K562 (cell line): Measurements from ENCODE around the gene MOXD1. TPM values are rescaled to one million over a fixed set of nuclear protein-coding genes. Genes with fewer than 3 reads are reported as not detected.

Experiments used
- ATAC-seq: fragments of 200-7000 bp; cut with Tn5 transposase; 3 replicates; pipeline ENCODE4 v1.9.1; 2020; ENCODE audit warnings: moderate library complexity
- BruUV-seq: library from RNA; stranded (reverse); fragments of 400-500 nt; replicated peaks from 2 replicates; lab custom pipeline; 2021; lab: Mats Ljungman, UMichigan
- CTCF ChIA-PET: fragments of 300-600 bp; formaldehyde crosslinking; extraction: SDS; loops from one replicate; lab custom pipeline; 2021; ENCODE audit warnings: low intra/inter-chr PET ratio; lab: Yijun Ruan, JAX
- POLR2A ChIA-PET: fragments of 300-600, 350-650 bp; sonication (Branson Sonifier 250); formaldehyde crosslinking; extraction: SDS; loops from one replicate; lab custom pipeline; 2021; ENCODE audit warnings: antibody characterized with exemption, inconsistent platforms; lab: Yijun Ruan, JAX
- DNase-seq, 4 experiments: peaks; one replicate each; pipeline versions ENCODE4 v3.0.0 to v3.0.0-alpha.2; 2011 to 2018; ENCODE audit warnings: low spot score in 3 of 4, mixed read lengths in 3 of 4; ENCODE audit errors: extremely low read depth in 1 of 4
- FAIRE-seq: peaks from 2 replicates; lab custom pipeline; 2011; peaks lifted over from hg19 to GRCh38; lab: Jason Lieb, UNC
- H2AFZ ChIP-seq: 2 replicates; pipeline ENCODE4 v1.6.0; 2011; ENCODE audit warnings: low read depth, low read length, control low read depth, inconsistent platforms
- H3K27ac ChIP-seq: fragments of 200-600 bp; 3 replicates; pipeline ENCODE4 v1.8.0; 2011; ENCODE audit warnings: low read depth, mild to moderate bottlenecking, control low read depth, inconsistent platforms, low read length, moderate library complexity, mixed read lengths; ENCODE audit errors: extremely low read depth
- H3K27me3 ChIP-seq, 2 experiments: fragments of 300-600 bp in 1 of 2; 2 replicates in 1 of 2; 3 replicates in 1 of 2; pipeline versions ENCODE4 v1.6.0 to v1.8.0; 2011; ENCODE audit warnings: inconsistent platforms in 2 of 2, low read length in 2 of 2, mild to moderate bottlenecking in 1 of 2, mixed read lengths in 1 of 2, moderate library complexity in 1 of 2; ENCODE audit not compliant: control insufficient read depth in 2 of 2, insufficient read depth in 2 of 2
- H3K36me3 ChIP-seq: fragments of 300-600 bp; 3 replicates; pipeline ENCODE4 v1.8.0; 2011; ENCODE audit warnings: mild to moderate bottlenecking, low read length, inconsistent platforms; ENCODE audit not compliant: control insufficient read depth, insufficient read depth
- H3K4me1 ChIP-seq, 2 experiments: fragments of 200-600 bp in 1 of 2; replicated peaks in 1 of 2; 2 replicates in 1 of 2; 3 replicates in 1 of 2; pipeline versions ENCODE4 v1.5.1 to v1.8.0; 2011; ENCODE audit warnings: inconsistent platforms in 2 of 2, low read length in 2 of 2, mild to moderate bottlenecking in 1 of 2, mixed read lengths in 1 of 2, moderate library complexity in 1 of 2; ENCODE audit not compliant: control insufficient read depth in 2 of 2, insufficient read depth in 2 of 2
- H3K4me2 ChIP-seq: 2 replicates; pipeline ENCODE4 v1.6.1; 2011; ENCODE audit warnings: low read length, control low read depth, inconsistent platforms, mixed read lengths; ENCODE audit not compliant: insufficient read depth
- H3K4me3 ChIP-seq: fragments of 200-600 bp; sonication (generic), shearing (Covaris generic); 2 replicates; pipeline ENCODE4 v1.5.1; 2016; ENCODE audit warnings: control low read depth, inconsistent platforms
- H3K79me2 ChIP-seq: fragments of 200-600 bp; 3 replicates; pipeline ENCODE4 v1.8.0; 2011; ENCODE audit warnings: low read length, inconsistent platforms; ENCODE audit not compliant: control insufficient read depth, insufficient read depth
- H3K9ac ChIP-seq, 2 experiments: 2 replicates each; pipeline versions ENCODE4 v1.6.0 to v1.6.1; 2011; ENCODE audit warnings: low read depth in 2 of 2, low read length in 2 of 2, control low read depth in 1 of 2, inconsistent platforms in 1 of 2, mild to moderate bottlenecking in 1 of 2, mixed read lengths in 1 of 2; ENCODE audit not compliant: insufficient read depth in 1 of 2
- H3K9me1 ChIP-seq: one replicate; pipeline ENCODE4 v1.6.0; 2011; ENCODE audit warnings: inconsistent platforms, mild to moderate bottlenecking, low read length, moderate library complexity; ENCODE audit not compliant: control insufficient read depth, insufficient read depth
- H3K9me3 ChIP-seq: replicated peaks from 2 replicates; pipeline ENCODE4 v1.5.1; 2011; ENCODE audit warnings: low read depth, low read length, inconsistent platforms; ENCODE audit not compliant: control insufficient read depth, insufficient read depth
- H4K20me1 ChIP-seq: replicated peaks from 2 replicates; pipeline ENCODE4 v1.6.1; 2011; ENCODE audit warnings: low read length, inconsistent platforms, mixed read lengths; ENCODE audit not compliant: control insufficient read depth, insufficient read depth
- ASH1L ChIP-seq: fragments of 450-650 bp; IDR thresholded peaks from 2 replicates; pipeline ENCODE4 v1.6.1; 2018; ENCODE audit warnings: borderline replicate concordance, mild to moderate bottlenecking, low read depth; ENCODE audit not compliant: partially characterized antibody
- BDP1 ChIP-seq: IDR thresholded peaks from 3 replicates; pipeline ENCODE4 v1.6.1; 2011; ENCODE audit not compliant: insufficient read length, insufficient read depth
- CREB5 ChIP-seq: fragments of 250-450 bp; sonication (Bioruptor Pico); IDR thresholded peaks from 2 replicates; pipeline ENCODE4 v1.5.0; 2020; ENCODE audit warnings: mild to moderate bottlenecking
- ELK1 ChIP-seq: sonication (generic); formaldehyde crosslinking; IDR thresholded peaks from 2 replicates; pipeline ENCODE4 v1.8.1; 2022; ENCODE audit warnings: missing genetic modification reagents
- HOXB6 ChIP-seq: fragments of 250-450 bp; sonication (Bioruptor Pico); IDR thresholded peaks from 2 replicates; pipeline ENCODE4 v1.5.1; 2022; ENCODE audit warnings: mild to moderate bottlenecking, borderline replicate concordance
- MTF1 ChIP-seq: fragments of 250-450 bp; sonication (Bioruptor Pico); IDR thresholded peaks from 2 replicates; pipeline ENCODE4 v1.9.0; 2021; ENCODE audit warnings: moderate library complexity, mild to moderate bottlenecking, inconsistent platforms, borderline replicate concordance
- SAFB2 ChIP-seq: fragments of 200-400 bp; formaldehyde crosslinking; IDR thresholded peaks from 2 replicates; pipeline ENCODE4 v1.6.1; 2018; ENCODE audit warnings: borderline replicate concordance, low read length, low read depth, moderate library complexity; ENCODE audit not compliant: severe bottlenecking
- SIX5 ChIP-seq, 2 experiments: IDR thresholded peaks; 2 replicates each; pipeline ENCODE4 v1.6.1; 2011; ENCODE audit warnings: low read length in 2 of 2, borderline replicate concordance in 1 of 2, low read depth in 1 of 2, mild to moderate bottlenecking in 1 of 2, moderate library complexity in 1 of 2; ENCODE audit not compliant: insufficient read depth in 1 of 2
- SMARCC2 ChIP-seq: fragments of 450-650 bp; IDR thresholded peaks from 2 replicates; pipeline ENCODE4 v1.6.1; 2017; ENCODE audit warnings: antibody characterized with exemption, moderate library complexity, mild to moderate bottlenecking, low read depth
- SREBF1 ChIP-seq: fragments of 150-350 bp; IDR thresholded peaks from 2 replicates; pipeline ENCODE4 v1.6.1; 2014; ENCODE audit warnings: antibody characterized with exemption, low read depth, low read length, borderline replicate concordance
- TCF7 ChIP-seq: sonication (generic); IDR thresholded peaks from 2 replicates; pipeline ENCODE4 v1.6.1; 2016; ENCODE audit warnings: antibody characterized with exemption, borderline replicate concordance
- ZFX ChIP-seq: sonication (generic); formaldehyde crosslinking; IDR thresholded peaks from 2 replicates; pipeline ENCODE4 v1.8.0; 2022; ENCODE audit warnings: mild to moderate bottlenecking, missing genetic modification reagents, moderate library complexity
- ZNF134 ChIP-seq: fragments of 250-450 bp; sonication (Bioruptor Pico); conservative IDR thresholded peaks from 2 replicates; pipeline ENCODE4 v1.4.0; 2020
- ZNF140 ChIP-seq: fragments of 250-450 bp; sonication (Bioruptor Pico); IDR thresholded peaks from 2 replicates; pipeline ENCODE4 v1.8.0; 2021; ENCODE audit warnings: moderate library complexity, mild to moderate bottlenecking, inconsistent platforms
- ZNF274 ChIP-seq: IDR thresholded peaks from 2 replicates; pipeline ENCODE4 v1.6.1; 2011; ENCODE audit warnings: low read depth, mild to moderate bottlenecking, low read length, moderate library complexity, borderline replicate concordance
- ZNF518B ChIP-seq: fragments of 250-450 bp; sonication (Bioruptor Pico); IDR thresholded peaks from 2 replicates; pipeline ENCODE4 v1.5.0; 2021; ENCODE audit warnings: mild to moderate bottlenecking, moderate library complexity
- ZNF707 ChIP-seq: fragments of 250-450 bp; sonication (Bioruptor Pico); conservative IDR thresholded peaks from 2 replicates; pipeline ENCODE4 v1.8.0; 2022; ENCODE audit warnings: inconsistent platforms, mild to moderate bottlenecking, moderate library complexity
- WGBS: fragments of 100-300 bp; shearing (Covaris generic); methylation state at CpG from one replicate; pipeline ENCODE4 v1.1.6; 2016; ENCODE audit warnings: low coverage, mixed read lengths; ENCODE audit not compliant: insufficient coverage; ENCODE audit errors: missing lambda C conversion rate; 5-methylcytosine and 5-hydroxymethylcytosine counted together
- in situ Hi-C: fragments of 300-500 bp; cut with MboI; formaldehyde crosslinking; loops from 4 replicates; pipeline ENCODE4 v1.15.0; 2018; ENCODE audit warnings: inconsistent platforms, mixed read lengths
- intact Hi-C: fragments of 100-400 bp; cut with micrococcal nuclease; formaldehyde crosslinking; loops from 2 replicates; pipeline ENCODE4 v1.14.2; 2022
- polyA plus RNA-seq, 8 experiments: library from polyadenylated mRNA; depleted of rRNA in 4 of 8; stranded (reverse) in 5 of 8; unstranded in 3 of 8; fragments of >200 nt; fragmentation: Nextera tagmentation in 2 of 8; fragmentation: Illumina TruSeq in 1 of 8; extraction: Ambion mirVana in 2 of 8; extraction: Trizol in 1 of 8; gene quantifications; 2 replicates each; pipeline versions ENCODE4 v1.2.1 to v1.2.3, GENCODE V29; 2011 to 2014; ENCODE audit warnings: inconsistent platforms in 1 of 8, missing spikeins in 1 of 8
- total RNA-seq, 7 experiments: library from RNA; depleted of rRNA in 6 of 7; stranded (reverse); fragments of >200 nt in 6 of 7; fragmentation: Illumina TruSeq in 2 of 7; extraction: Trizol in 2 of 7; gene quantifications; 2 replicates each; pipeline versions ENCODE4 v1.2.1 to v1.2.3, GENCODE V29; 2011 to 2021; ENCODE audit warnings: low replicate concordance in 1 of 7

The MOXD1 gene
- total and polyA plus RNA-seq, 9 of the 15 experiments (the other 6 are each of a cell fraction or from before 2014, with no cell fraction given), result not detected

GRCh38 chr6:132382630-132383175 lies 18.6 kb downstream of the MOXD1 start:
- Histone ChIP-seq H3K4me2 (no peak overlapping the region), H3K9me1 (no peaks in the 10 kb centered on the region), H2AFZ (no peak overlapping the region), H3K9ac (no peak overlapping the region), H3K27me3 (no peaks in the 10 kb centered on the region), H3K27ac (no peak overlapping the region), H3K9me3 (no peaks in the 10 kb centered on the region), H4K20me1 (no peaks in the 10 kb centered on the region), H3K4me3 (no peak overlapping the region), H3K4me1 (no peaks in the 10 kb centered on the region), H3K79me2 (no peaks in the 10 kb centered on the region), H3K36me3 (no peaks in the 10 kb centered on the region)
- ATAC-seq (no peak), FAIRE-seq (no peak), DNase-seq (no peak)
- intact Hi-C loops (no loop called here), in situ Hi-C loops (no loop called here)
- no TSS peak for BruUV-seq
- 0% methylated on average over 3 of the region's 3 CpGs for WGBS
- CTCF ChIA-PET, result no interaction called here
- POLR2A ChIA-PET, result no interaction called here
- TF ChIP-seq ASH1L (no peak), SAFB2 (no peak), HOXB6 (CRISPR knock-in tag) (no peak), ZNF518B (CRISPR knock-in tag) (no peak), SREBF1 (no peak), ELK1 (CRISPR knock-in tag) (no peak), TCF7 (no peak), CREB5 (CRISPR knock-in tag) (no peak), SMARCC2 (no peak), BDP1 (no peak), ZNF274 (no peak), ZNF707 (no peak), ZNF140 (CRISPR knock-in tag) (no peak), MTF1 (no peak), ZNF134 (no peak), SIX5 (IDR thresholded peaks at IDR 0.05; ENCODE audit: borderline replicate concordance in 1 of 2, insufficient read depth in 1 of 2, low read depth in 1 of 2, low read length in 2 of 2) (no peak), ZFX (CRISPR knock-in tag) (no peak)
